ENCODE data around the gene ATAD3B. TPM values are rescaled to one million over a fixed set of nuclear protein-coding genes. Genes with fewer than 3 reads are reported as not detected.
"Not testable (repeated sequence)": the region's sequence is repeated elsewhere in the genome, so short reads cannot be mapped to it uniquely, and the experiment has no call there.

ATAD3B gene
- total RNA-seq, 1 donor from 2014 or later, result 63.0 TPM

- Histone ChIP-seq H3K4me1 (ENCODE audit: insufficient read depth, low read length) (no peaks in the 10 kb centered on the region), H3K4me2 (ENCODE audit: low read length) (no peak overlapping the region), H3K9ac (ENCODE audit: low read length) (no peak overlapping the region), H3K27me3 (ENCODE audit: insufficient read depth, low read length) (no peaks in the 10 kb centered on the region), H3K79me2 (ENCODE audit: insufficient read depth, low read length) (no peaks in the 10 kb centered on the region), H2AFZ (ENCODE audit: low read depth, low read length) (no peak overlapping the region), H4K20me1 (ENCODE audit: insufficient read depth, low read length) (no peaks in the 10 kb centered on the region), H3K27ac (ENCODE audit: low read depth, low read length) (no peak overlapping the region), H3K36me3 (ENCODE audit: insufficient read depth, low read length) (no peaks in the 10 kb centered on the region), H3K9me3 (ENCODE audit: insufficient read depth, low read depth, low read length) (no peaks in the 10 kb centered on the region), H3K4me3 (ENCODE audit: insufficient read depth, low read depth, low read length) (no peak overlapping the region)
- H3K36me3 Mint-ChIP-seq (ENCODE audit: low read depth, unreplicated experiment), result no peaks in the 10 kb centered on the region
- H3K27me3 Mint-ChIP-seq (ENCODE audit: low read depth, unreplicated experiment), result peaks cover 2% of the 10 kb centered on the region
- FAIRE-seq (no peak), DNase-seq (ENCODE audit: low read depth) (no peak)
- no peak overlapping the region for H3K27ac Mint-ChIP-seq (ENCODE audit: unreplicated experiment)
- H3K4me1 Mint-ChIP-seq (ENCODE audit: low read depth, unreplicated experiment), result no peaks in the 10 kb centered on the region
- no peak for TF ChIP-seq CTCF (IDR thresholded peaks at IDR 0.05; ENCODE audit: insufficient read depth, low read depth, low read length)
- no peak for TF ChIP-seq EZH2 (IDR thresholded peaks at IDR 0.05; ENCODE audit: insufficient read depth, low read length)
- H3K9me3 Mint-ChIP-seq (ENCODE audit: unreplicated experiment), result no peaks in the 10 kb centered on the region
- no peak overlapping the region for H3K4me3 Mint-ChIP-seq (ENCODE audit: unreplicated experiment)
These were observed 8.3 kb upstream of the ATAD3B start for GRCh38 chr1:1463312-1463711.

GRCh38 chr1:1468196-1468985 lies 3.2 kb upstream of the ATAD3B start:
- not testable (repeated sequence) for H3K4me1 Mint-ChIP-seq (ENCODE audit: low read depth, unreplicated experiment); H3K9me3 Mint-ChIP-seq (ENCODE audit: unreplicated experiment); H3K27ac ChIP-seq (ENCODE audit: low read depth, low read length); H2AFZ ChIP-seq (ENCODE audit: low read depth, low read length); H3K27ac Mint-ChIP-seq (ENCODE audit: unreplicated experiment); H3K4me3 ChIP-seq (ENCODE audit: insufficient read depth, low read depth, low read length); H3K9ac ChIP-seq (ENCODE audit: low read length); H3K27me3 ChIP-seq (ENCODE audit: insufficient read depth, low read length); H3K27me3 Mint-ChIP-seq (ENCODE audit: low read depth, unreplicated experiment); FAIRE-seq; H3K9me3 ChIP-seq (ENCODE audit: insufficient read depth, low read depth, low read length); DNase-seq (ENCODE audit: low read depth); H4K20me1 ChIP-seq (ENCODE audit: insufficient read depth, low read length); H3K4me3 Mint-ChIP-seq (ENCODE audit: unreplicated experiment); H3K36me3 ChIP-seq (ENCODE audit: insufficient read depth, low read length); H3K4me2 ChIP-seq (ENCODE audit: low read length); H3K36me3 Mint-ChIP-seq (ENCODE audit: low read depth, unreplicated experiment)
- Histone ChIP-seq H3K4me1 (ENCODE audit: insufficient read depth, low read length) (peaks cover 11% of the 10 kb centered on the region), H3K79me2 (ENCODE audit: insufficient read depth, low read length) (peaks cover 18% of the 10 kb centered on the region)

GRCh38 chr1:1470626-1471388 lies 758 bp upstream of the ATAD3B start:
- Histone ChIP-seq H3K4me1 (ENCODE audit: insufficient read depth, low read length) (peaks cover 11% of the 10 kb centered on the region), H3K36me3 (ENCODE audit: insufficient read depth, low read length) (no peaks in the 10 kb centered on the region), H3K4me2 (ENCODE audit: low read length) (peak overlapping the region; percentile 100), H3K9ac (ENCODE audit: low read length) (peak overlapping the region; percentile 85), H4K20me1 (ENCODE audit: insufficient read depth, low read length) (peaks cover 19% of the 10 kb centered on the region), H3K4me3 (ENCODE audit: insufficient read depth, low read depth, low read length) (peak overlapping the region; percentile 90), H3K27me3 (ENCODE audit: insufficient read depth, low read length) (no peaks in the 10 kb centered on the region), H3K9me3 (ENCODE audit: insufficient read depth, low read depth, low read length) (no peaks in the 10 kb centered on the region), H2AFZ (ENCODE audit: low read depth, low read length) (peak overlapping the region; percentile 70), H3K27ac (ENCODE audit: low read depth, low read length) (peak overlapping the region; percentile 40), H3K79me2 (ENCODE audit: insufficient read depth, low read length) (peaks cover 34% of the 10 kb centered on the region)
- H3K9me3 Mint-ChIP-seq (ENCODE audit: unreplicated experiment), result no peaks in the 10 kb centered on the region
- H3K27ac Mint-ChIP-seq (ENCODE audit: unreplicated experiment), result peak overlapping the region; percentile 84
- no peak for TF ChIP-seq EZH2 (IDR thresholded peaks at IDR 0.05; ENCODE audit: insufficient read depth, low read length)
- no peak for TF ChIP-seq CTCF (IDR thresholded peaks at IDR 0.05; ENCODE audit: insufficient read depth, low read depth, low read length)
- H3K4me1 Mint-ChIP-seq (ENCODE audit: low read depth, unreplicated experiment), result peaks cover 5% of the 10 kb centered on the region
- peak overlapping the region; percentile 91 for H3K4me3 Mint-ChIP-seq (ENCODE audit: unreplicated experiment)
- H3K36me3 Mint-ChIP-seq (ENCODE audit: low read depth, unreplicated experiment), result peaks cover 3% of the 10 kb centered on the region
- DNase-seq (ENCODE audit: low read depth), result peak; percentile 2
- H3K27me3 Mint-ChIP-seq (ENCODE audit: low read depth, unreplicated experiment), result peaks cover 2% of the 10 kb centered on the region
- FAIRE-seq, result no peak

GRCh38 chr1:1472053-1472876 lies 700 bp downstream of the ATAD3B start:
- H3K9me3 ChIP-seq (ENCODE audit: insufficient read depth, low read depth, low read length); FAIRE-seq; H3K36me3 ChIP-seq (ENCODE audit: insufficient read depth, low read length); H3K27me3 Mint-ChIP-seq (ENCODE audit: low read depth, unreplicated experiment); DNase-seq (ENCODE audit: low read depth); H2AFZ ChIP-seq (ENCODE audit: low read depth, low read length); H3K9me3 Mint-ChIP-seq (ENCODE audit: unreplicated experiment); H3K36me3 Mint-ChIP-seq (ENCODE audit: low read depth, unreplicated experiment); H3K4me1 Mint-ChIP-seq (ENCODE audit: low read depth, unreplicated experiment); H3K27me3 ChIP-seq (ENCODE audit: insufficient read depth, low read length): not testable (repeated sequence)
- Histone ChIP-seq H3K79me2 (ENCODE audit: insufficient read depth, low read length) (peaks cover 49% of the 10 kb centered on the region), H3K9ac (ENCODE audit: low read length) (peak overlapping the region; percentile 87), H3K4me2 (ENCODE audit: low read length) (peak overlapping the region; percentile 94), H3K4me3 (ENCODE audit: insufficient read depth, low read depth, low read length) (peak overlapping the region; percentile 90), H3K27ac (ENCODE audit: low read depth, low read length) (peak overlapping the region; percentile 33), H4K20me1 (ENCODE audit: insufficient read depth, low read length) (peaks cover 28% of the 10 kb centered on the region), H3K4me1 (ENCODE audit: insufficient read depth, low read length) (peaks cover 11% of the 10 kb centered on the region)
- H3K4me3 Mint-ChIP-seq (ENCODE audit: unreplicated experiment), result peak overlapping the region; percentile 96
- peak overlapping the region; percentile 88 for H3K27ac Mint-ChIP-seq (ENCODE audit: unreplicated experiment)
